Middle frontal gyrus (tissue), 1 donor: Measurements from ENCODE around the gene TRMT1.

Experiments used
- DNase-seq: peaks from one replicate; pipeline ENCODE4 v3.0.0-alpha.2; 2015; ENCODE audit warnings: low spot score; ENCODE audit errors: extremely low spot score

TRMT1 gene

DNA sequence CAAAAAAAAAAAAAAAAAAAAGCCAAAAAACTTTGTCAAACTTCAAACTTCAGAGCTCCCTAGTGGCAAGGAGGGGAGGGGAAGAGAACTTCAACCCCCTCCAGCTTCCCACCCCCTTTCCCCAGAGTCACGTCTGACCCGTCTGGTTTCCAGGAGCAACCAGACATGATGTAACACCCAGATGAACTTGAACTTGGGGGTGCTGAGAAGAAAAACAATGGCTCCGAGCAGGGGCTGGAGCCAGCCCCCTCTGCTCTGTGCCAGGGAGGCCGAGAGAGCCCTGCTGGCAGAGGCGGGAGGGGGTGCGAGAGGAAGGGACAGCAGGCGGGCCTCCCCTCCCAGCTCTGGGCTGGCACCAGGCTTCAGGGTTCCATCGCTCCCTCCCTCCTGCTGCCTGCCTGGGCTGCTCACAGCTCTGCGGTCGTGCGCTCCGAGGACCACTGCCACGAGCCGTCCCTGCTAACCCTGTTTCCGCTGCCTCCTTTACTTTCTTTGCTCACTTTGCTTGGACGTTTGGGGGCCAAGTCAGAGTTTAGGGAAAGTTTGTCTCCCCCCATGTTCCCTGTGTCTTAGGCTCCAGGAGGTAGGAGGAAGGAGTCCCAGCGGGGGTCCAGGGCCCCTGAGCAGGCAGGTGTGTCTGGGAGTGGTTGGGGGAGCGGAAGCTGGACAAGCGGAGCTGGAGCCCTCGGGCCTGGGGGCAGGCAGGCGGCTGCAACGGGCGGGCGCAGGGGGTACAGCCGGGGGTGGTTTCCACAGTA is 25.0 kb downstream of the TRMT1 start:
- no peak for DNase-seq

DNA sequence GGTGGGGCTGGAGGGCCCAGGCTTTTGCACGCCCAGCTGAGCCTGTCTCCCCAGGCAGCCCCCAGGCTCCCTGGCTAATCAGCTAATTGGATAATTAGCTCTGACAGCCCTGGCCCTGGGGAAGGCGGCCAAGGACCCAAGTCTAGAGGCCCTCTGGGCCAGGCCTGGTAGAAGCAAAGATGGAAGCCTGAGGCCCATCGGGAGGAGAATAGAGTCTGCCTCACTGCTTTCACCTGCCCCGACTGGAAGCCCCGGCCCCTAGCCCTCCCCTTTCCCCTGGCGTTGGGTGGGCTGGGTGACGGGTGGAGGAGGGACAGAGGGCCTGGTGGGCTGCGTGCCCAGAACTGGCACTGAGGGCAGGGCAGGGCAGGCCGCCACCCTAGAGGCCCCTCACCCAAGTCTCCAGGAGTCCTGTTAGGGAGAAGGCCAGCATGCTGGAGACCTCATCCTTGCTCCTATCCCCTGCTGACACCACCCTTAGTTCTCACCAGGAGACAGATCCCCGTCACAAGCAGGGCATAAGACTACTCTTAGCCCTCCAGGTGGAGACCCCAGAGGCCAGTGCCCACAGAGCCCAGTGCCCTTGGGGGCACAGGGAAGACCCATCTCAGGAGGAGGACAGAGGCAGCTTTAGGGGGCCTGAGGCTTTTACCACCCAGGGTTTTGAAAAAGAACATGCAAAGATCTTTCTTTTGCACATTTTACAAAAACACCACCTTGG is 25.9 kb downstream of the TRMT1 start:
- no peak for DNase-seq

- DNase-seq: no peak
These were observed 26.6 kb downstream of the TRMT1 start for GRCh38 chr19:13089857-13090507.

DNA sequence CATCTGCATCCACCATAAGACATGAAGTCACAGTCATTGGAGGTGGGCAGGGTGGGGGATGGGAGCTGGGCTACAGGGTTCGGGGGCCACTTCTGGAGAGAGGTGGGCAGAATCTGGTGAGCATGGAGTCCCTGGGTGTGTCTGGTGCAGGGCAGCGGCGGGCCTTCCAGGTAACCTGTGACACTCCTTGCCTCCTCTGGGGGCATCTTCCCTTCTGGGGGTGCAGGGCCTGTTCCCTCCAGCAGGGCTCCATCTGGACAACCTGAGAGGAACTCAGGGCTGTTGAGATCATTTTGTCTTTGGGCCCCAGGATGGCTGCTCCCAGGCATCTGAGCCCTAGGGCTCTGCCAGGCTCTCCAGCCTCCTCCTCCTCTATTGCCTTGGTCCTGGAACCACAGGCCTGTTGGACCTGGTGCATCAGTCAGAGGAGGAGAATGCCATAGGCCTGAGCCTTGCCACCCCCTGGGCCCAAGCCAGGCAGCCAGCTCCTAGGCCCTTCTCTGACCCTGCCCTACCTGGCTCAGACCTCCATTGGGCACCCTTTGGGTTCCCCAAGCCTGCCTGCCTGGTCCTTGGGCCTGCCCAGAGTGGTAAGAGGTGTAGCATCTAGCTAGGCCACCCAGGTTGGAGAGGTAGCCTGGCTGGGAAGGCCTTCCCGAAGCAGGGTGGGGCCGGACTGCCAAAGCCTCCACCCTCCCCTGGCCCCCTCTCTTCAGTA is 27.2 kb downstream of the TRMT1 start:
- no peak for DNase-seq

- DNase-seq: no peak
These were observed 28.6 kb downstream of the TRMT1 start for GRCh38 chr19:13087795-13088537.

- DNase-seq: no peak
These were observed 29.2 kb downstream of the TRMT1 start for GRCh38 chr19:13087295-13087694.

- no peak for DNase-seq
These were observed 30.2 kb downstream of the TRMT1 start for GRCh38 chr19:13086341-13086740.

DNA sequence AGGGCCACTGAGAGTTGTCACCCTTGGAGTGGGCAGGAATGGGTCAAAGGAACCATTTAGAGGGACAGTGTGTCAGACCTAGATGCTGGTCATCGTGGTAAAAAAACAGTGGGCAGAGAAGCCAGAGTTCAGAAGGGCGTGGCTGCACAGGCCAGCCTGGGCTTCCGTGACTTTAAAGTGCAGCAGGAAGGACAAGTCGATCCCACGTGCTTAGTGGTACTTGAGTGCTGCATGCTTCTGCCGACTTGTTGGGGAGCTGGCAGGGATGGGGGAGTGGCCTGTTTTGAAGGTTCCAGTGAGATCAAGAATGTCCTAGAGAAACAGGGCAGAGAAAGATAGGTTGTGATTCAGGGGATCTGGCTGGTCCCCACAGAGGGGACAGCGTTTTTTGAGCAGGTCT is 30.9 kb downstream of the TRMT1 start:
- DNase-seq: no peak

GRCh38 chr19:13083627-13084026 is 32.9 kb downstream of the TRMT1 start:
- DNase-seq: no peak

GRCh38 chr19:13083008-13083404 is 33.5 kb downstream of the TRMT1 start:
- DNase-seq: no peak

DNA sequence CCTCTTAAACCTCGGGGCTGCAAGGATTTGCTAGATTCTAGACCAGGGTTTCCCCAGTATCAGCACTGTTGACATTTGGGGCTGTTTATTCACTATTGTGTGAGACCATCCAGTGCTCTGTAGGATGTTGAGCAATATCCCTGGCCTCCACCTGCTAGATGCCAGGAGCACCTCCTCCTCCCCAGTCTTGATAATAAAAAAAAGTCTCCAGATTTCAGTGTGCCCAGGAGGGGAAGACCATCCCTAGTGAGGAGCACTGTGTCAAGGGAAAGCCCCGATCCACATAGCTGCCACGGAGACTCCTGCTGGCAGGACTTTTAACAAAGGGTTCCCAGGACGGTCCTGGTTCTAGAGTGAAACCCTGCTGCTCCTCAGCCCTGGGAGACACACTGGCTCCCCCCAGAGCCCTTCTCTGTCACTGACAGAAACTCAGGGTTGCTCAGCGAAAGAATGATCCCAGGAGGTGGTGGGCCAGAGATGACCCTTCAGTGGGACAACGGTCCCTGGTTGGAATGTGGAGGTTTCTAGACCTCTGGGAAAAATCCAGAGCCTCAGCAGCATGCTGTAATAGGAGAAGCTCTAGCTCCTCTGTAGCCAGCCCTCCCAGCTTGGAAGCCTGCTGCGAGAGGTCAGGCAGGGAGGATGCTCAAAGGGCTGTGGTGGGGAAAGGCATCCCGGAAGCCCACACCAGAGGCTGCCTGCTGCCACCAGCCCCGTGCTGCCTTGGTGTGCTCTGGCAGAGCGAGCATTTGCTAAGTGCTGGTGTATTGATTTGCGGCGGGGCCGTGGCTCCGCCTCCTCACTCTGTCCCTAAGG is 34.1 kb downstream of the TRMT1 start:
- DNase-seq: no peak

DNA sequence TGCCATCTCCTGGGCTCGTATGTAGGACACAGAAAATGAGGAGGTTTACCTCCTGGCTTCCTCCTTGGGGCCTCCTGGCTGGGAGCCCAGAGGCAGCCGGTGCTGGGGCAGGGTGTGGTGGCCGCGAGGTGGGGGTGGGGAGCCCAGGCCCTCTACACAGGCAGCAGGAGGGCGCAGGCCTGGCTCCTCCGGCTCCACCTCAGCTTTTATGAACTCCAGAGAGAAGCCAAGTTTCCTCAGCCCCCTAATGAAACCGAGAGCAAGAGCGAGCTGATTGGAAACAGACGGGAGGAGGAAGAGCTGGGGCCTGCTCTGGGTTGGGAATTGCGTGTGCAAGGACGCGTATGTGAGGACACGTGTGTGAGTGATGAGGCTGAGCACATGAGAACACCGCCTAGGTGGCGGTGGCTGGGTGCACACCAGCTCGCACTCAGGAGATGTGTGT is 37.0 kb downstream of the TRMT1 start:
- DNase-seq: no peak

- no peak for DNase-seq
These were observed 37.5 kb downstream of the TRMT1 start for GRCh38 chr19:13078897-13079541.

- DNase-seq: no peak
These were observed 38.2 kb downstream of the TRMT1 start for GRCh38 chr19:13078381-13078780.

DNA sequence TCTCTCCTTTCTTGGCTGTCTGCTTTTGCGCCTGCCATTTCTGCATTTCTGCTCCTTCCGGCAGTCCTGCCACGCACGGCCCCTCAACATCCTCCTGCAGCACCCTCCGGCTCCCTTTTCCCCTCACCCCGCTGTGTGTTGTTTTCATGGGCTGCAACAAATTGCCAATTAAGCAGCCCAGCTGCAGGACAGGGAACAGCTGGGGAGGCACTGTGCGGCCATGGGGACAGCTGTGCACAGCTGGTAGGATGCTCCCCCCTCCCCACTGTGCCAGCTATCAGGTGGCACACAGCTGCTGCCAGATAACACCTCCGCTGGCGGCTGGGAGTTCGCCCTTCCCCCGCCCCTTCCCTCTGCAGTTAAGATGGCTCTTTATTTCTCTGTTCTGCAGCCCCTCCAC is 39.3 kb downstream of the TRMT1 start:
- DNase-seq: no peak

DNA sequence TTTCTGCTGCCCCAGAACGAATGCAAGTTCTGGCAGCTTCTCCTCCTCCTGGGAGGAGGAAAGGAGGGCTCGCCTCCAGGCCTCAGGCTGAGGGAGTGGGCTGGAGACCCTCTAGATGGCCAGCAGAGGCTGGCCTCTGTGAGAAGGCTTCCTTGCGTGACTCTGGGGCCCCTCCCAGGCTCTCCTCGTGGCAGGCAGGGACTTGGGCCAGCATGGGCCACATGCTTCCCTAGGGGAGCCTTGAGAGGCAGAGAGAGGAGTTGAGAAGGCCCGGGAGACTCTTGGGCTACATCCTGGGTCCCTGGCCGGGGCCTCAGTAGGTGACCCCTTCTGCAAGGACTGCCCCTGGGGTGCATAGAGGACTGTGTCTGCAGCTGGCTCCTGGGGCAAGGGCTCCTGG is 39.8 kb downstream of the TRMT1 start:
- DNase-seq: no peak

DNA sequence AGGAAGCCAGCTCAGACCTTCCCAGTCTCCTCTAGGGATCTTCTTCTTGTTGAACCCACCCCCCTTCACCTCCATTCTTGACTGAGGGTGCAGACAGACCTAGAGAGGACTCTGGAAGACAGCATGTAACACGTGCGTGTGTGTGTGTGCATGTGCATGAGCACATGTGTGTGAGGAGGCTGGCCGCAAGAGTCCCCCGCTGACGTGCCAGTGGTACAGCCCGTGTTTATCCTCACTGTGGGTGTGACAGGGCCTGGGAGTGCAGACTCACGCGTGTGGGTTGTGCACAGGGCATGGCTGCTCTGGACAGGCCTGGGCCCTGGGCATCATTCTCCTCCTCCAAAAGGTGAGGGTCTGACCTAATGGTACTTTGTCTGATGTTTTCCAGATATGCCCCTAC is 40.2 kb downstream of the TRMT1 start:
- no peak for DNase-seq

DNA sequence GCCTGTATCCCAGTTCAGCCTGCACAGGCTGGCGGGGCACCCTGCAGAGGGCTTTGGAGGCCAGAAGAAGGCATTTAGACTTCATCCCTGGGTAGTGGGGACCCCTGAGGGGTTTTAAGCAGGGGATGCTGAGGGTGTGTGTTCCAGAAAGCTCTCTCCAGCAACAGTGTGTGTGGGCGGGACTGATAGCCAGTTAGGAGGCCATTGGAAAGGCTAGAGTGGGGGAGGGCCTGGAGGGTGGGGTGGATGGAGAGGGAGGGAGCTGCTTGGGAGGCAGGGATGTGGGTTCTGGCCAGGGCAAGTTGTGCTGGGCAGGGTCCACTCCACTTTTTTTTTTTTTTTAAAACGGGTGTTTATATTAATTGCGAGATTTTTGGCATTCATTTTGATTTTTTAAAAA is 42.2 kb downstream of the TRMT1 start:
- no peak for DNase-seq

- no peak for DNase-seq
These were observed 43.3 kb downstream of the TRMT1 start for GRCh38 chr19:13073263-13073662.
